ENCODE measurements around the gene HESX1. TPM values are rescaled to one million over a fixed set of nuclear protein-coding genes. Genes with fewer than 3 reads are reported as not detected.

The HESX1 gene
- total and polyA plus RNA-seq, 2 experiments from 2014 or later: 6.4 to 7.0 TPM

GRCh38 chr3:57151749-57152148 lies 48.0 kb downstream of the HESX1 start:
- TF ChIP-seq, protein P1, sequence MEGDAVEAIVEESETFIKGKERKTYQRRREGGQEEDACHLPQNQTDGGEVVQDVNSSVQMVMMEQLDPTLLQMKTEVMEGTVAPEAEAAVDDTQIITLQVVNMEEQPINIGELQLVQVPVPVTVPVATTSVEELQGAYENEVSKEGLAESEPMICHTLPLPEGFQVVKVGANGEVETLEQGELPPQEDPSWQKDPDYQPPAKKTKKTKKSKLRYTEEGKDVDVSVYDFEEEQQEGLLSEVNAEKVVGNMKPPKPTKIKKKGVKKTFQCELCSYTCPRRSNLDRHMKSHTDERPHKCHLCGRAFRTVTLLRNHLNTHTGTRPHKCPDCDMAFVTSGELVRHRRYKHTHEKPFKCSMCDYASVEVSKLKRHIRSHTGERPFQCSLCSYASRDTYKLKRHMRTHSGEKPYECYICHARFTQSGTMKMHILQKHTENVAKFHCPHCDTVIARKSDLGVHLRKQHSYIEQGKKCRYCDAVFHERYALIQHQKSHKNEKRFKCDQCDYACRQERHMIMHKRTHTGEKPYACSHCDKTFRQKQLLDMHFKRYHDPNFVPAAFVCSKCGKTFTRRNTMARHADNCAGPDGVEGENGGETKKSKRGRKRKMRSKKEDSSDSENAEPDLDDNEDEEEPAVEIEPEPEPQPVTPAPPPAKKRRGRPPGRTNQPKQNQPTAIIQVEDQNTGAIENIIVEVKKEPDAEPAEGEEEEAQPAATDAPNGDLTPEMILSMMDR (IDR thresholded peaks at IDR 0.05; ENCODE audit: low read depth, low read length): no peak
- no peaks in the 10 kb centered on the region for H3K27me3 ChIP-seq
- peak overlapping the region; percentile 55 for H3K27ac ChIP-seq
- DNase-seq (ENCODE audit: low read depth in 1 of 2, low spot score in 1 of 2): no peak
- H3K36me3 ChIP-seq: peaks cover 4% of the 10 kb centered on the region
- no peak overlapping the region for H3K4me3 ChIP-seq
- peaks cover 56% of the 10 kb centered on the region for H3K4me1 ChIP-seq (ENCODE audit: low read depth)
- no peaks in the 10 kb centered on the region for H3K9me3 ChIP-seq (ENCODE audit: low read depth)

GRCh38 chr3:57151021-57151449 lies 48.7 kb downstream of the HESX1 start:
- no peaks in the 10 kb centered on the region for H3K9me3 ChIP-seq (ENCODE audit: low read depth)

DNA sequence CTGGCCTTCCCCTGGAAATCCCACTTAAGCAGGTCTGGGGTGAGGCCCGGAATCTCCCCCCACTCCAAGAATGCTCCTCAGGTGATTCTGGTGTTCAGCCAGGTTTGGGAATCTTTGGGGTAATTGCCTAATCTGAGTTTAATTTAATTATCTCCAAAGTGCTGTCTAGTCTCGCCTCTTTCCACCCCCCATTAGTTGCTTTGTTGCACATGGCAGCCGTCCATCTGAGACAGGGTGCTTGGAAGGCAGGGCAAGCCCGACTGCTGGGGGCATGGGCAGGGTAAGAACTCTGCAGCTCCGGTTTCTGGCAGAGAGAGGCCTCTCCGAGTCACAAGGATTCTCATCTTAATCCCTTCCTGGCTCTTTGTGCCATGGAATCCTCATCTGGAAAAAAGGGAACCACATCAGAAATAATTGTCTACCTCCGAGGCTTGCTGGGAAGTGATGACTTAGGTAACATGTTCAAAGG lies 49.6 kb downstream of the HESX1 start:
- Histone ChIP-seq H3K36me3 (peaks cover 4% of the 10 kb centered on the region), H3K27me3 (no peaks in the 10 kb centered on the region), H3K4me3 (no peak overlapping the region), H3K9me3 (ENCODE audit: low read depth) (no peaks in the 10 kb centered on the region), H3K27ac (no peak overlapping the region), H3K4me1 (ENCODE audit: low read depth) (peaks cover 52% of the 10 kb centered on the region)
- DNase-seq (ENCODE audit: low read depth in 1 of 2, low spot score in 1 of 2): no peak
- TF ChIP-seq, protein P1 (IDR thresholded peaks at IDR 0.05; ENCODE audit: low read depth, low read length): no peak

More at GRCh38 chr3:57151021-57151449, 48.7 kb downstream of the HESX1 start:
- H3K36me3 ChIP-seq: peaks cover 4% of the 10 kb centered on the region
- no peaks in the 10 kb centered on the region for H3K27me3 ChIP-seq
- DNase-seq (ENCODE audit: low read depth in 1 of 2, low spot score in 1 of 2): peak in 1 of 2 donors; percentile 51
- no peak overlapping the region for H3K27ac ChIP-seq
- H3K4me3 ChIP-seq: no peak overlapping the region
- peaks cover 49% of the 10 kb centered on the region for H3K4me1 ChIP-seq (ENCODE audit: low read depth)
- TF ChIP-seq, protein P1 (IDR thresholded peaks at IDR 0.05; ENCODE audit: low read depth, low read length): no peak

Other genes with a start within 250 kb of the HESX1 start
- not detected in 2 replicates for gene SPATA12, start 139.3 kb downstream of the HESX1 start, total RNA-seq
- 0.91 TPM in 1 of 2 replicates, not detected in the other for gene SPATA12, start 139.3 kb downstream of the HESX1 start, polyA plus RNA-seq
- gene IL17RD, start 34.6 kb downstream of the HESX1 start, total RNA-seq: 23.1 and 110 TPM in 2 replicates
- gene IL17RD, start 34.6 kb downstream of the HESX1 start, polyA plus RNA-seq: 7.4 and 26.5 TPM in 2 replicates
- 24.9 and 29.1 TPM in 2 replicates for gene APPL1, start 27.8 kb upstream of the HESX1 start, total RNA-seq
- gene APPL1, start 27.8 kb upstream of the HESX1 start, polyA plus RNA-seq: 46.0 and 66.5 TPM in 2 replicates
- gene ASB14, start 92.7 kb upstream of the HESX1 start, total RNA-seq: not detected in 2 replicates
- gene ASB14, start 92.7 kb upstream of the HESX1 start, polyA plus RNA-seq: 0.34 and 0.56 TPM in 2 replicates

Measured in cardiac muscle cell (in vitro differentiated cells and primary cell).